HG03439 (cell line): Measurements from ENCODE around the gene ODAD3.
"Not testable (repeated sequence)": the region's sequence is repeated elsewhere in the genome, so short reads cannot be mapped to it uniquely, and the experiment has no call there.

Experiments used
- ATAC-seq: cut with Tn5 transposase; IDR thresholded peaks from one replicate; pipeline ENCODE4 v1.9.1; 2021; ENCODE audit warnings: mild to moderate bottlenecking, moderate library complexity; ENCODE audit not compliant: unreplicated experiment

ODAD3 gene

DNA sequence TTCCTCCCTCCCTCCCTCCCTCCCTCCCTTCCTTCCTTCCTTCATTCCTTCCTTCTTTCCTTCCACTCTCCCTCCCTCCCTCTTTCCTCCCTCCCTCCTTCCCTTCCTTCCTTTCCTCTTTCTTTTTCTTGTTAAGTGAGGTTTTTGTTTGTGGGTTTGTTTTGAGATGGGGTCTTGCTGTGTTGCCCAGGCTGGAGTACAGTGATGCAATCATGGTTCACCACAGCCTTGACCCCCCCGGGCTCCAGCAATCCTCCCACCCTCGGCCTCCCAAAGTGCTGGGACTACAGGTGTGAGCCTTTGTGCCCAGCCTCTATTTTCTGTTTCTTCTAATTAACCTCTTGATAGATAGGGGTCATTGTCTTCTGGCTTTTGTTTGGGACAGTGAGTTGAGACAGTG, 26.5 kb upstream of the ODAD3 start:
- no peak for ATAC-seq

DNA sequence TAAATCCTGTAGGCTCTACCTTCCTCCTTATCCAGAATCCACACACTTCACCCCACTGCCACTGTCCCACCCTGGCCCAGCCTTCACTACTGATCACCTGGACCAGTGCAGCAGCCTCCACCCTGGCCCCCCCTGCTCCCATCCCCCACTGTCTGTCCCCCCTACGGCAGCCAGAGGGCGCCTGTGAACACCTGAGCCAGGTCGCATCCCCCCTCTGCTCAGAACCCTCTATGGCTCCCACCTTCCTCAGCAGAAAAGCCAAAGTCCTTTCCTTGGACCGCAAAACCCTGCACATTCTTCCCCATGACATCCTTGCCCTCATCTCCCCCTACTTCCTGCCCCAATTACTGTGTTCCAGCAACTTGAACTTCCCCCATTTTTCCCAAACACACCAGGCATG, 25.3 kb upstream of the ODAD3 start:
- no peak for ATAC-seq

DNA sequence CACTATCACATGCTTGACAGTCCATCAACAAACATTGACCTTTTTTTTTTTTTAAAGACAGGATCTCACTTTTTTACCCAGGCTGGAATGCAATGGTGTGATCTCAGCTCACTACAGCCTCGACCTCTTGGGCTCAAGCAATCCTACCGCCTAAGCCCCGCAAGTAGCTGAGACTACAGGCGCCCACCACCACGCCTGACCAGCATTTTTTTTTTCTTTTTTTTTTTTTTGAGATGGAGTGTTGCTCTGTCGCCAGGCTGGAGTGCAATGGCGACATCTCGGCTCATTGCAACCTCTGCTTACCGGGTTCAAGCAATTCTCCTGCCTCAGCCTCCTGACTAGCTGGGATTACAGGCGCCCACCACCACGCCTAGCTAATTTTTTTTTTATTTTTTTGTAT, 24.0 kb upstream of the ODAD3 start:
- not testable (repeated sequence) for ATAC-seq

DNA sequence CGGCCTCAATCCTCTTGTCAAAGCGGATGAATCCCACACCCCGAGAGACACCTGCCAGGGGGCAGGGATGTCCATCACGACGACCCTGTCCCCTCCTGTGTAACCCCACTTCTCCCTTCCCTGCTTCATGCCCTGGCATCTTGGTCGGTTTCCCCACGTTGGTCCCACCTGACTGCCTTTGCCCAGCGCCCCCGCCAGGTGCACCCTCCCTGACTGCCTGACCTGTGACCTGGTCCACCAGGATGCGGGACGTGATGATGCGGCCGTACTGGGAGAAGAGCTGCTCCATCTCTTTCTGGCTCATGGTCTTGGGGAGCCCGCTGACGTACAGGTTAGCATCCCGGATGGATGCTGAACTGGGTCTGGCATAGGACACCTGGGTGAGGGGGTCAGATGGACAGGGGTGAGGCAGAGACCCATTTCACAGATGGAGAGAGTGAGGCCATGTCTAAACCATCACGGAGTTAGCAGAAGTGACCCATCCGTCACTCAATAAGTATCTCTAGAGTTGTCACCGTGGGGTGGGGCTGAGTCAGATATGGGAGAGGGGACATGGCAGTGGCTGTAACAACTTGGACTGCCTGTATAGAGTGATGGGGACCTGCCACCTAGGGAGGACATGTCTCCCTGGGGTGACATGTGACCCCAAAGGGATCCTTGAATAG, 23.4 kb upstream of the ODAD3 start:
- ATAC-seq: no peak

DNA sequence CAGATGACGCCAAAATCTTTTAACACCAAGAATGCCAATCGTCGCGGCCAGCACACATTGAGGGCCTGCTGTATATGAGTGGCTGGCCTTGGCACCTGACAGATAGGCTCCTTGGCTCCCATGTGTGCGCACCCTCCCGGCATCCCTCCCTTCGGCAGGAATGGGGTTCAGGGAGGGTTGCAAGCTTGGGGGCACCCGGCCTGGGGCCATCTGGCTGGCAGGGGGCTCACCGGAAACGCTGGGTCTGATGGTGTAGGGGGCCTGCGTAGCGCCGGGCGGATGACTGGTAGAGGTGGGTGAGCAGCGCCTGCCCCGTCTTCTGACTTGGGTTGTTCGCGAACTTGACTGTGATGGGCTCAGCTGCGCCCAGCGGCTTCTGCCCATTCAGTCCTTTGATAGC, 22.9 kb upstream of the ODAD3 start:
- ATAC-seq: no peak

DNA sequence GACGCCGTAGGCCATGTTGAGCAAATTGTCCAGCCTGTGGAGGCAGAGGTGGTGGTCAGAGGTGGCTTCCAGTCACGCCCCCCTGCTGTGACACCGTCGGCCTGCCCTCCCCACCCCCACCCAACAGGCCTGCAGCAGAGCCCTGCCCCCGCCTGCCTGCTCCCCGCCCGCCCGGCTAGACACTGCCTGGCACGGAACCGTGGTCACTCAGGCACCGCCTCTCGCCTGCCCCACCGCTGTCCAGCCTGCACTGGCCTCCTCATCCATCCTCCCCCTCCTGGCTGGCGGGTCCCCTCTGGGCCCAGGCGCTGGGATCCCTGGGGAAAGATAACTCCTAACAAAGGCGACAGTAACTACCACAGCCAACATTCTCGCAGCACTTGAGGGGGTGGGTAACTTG, 22.2 kb upstream of the ODAD3 start:
- no peak for ATAC-seq

DNA sequence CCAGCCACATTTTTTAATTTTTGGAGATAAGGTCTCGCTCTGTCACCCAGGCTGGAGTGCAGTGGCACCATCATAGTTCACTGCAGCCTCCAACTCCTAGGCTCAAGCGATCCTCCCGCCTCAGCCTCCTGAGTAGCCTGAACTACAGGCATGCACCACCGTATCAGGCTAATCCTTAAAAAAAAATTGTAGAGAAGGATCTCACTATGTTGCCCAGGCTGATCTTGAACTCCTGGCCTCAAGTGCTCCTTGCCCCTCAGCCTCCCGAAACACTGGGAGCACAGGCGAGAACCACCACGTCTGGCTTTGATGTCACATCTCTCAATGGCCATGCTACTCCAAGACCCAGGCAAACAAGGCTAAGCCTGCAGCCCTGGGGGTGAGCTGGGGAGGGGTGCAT, 21.7 kb upstream of the ODAD3 start:
- no peak for ATAC-seq

DNA sequence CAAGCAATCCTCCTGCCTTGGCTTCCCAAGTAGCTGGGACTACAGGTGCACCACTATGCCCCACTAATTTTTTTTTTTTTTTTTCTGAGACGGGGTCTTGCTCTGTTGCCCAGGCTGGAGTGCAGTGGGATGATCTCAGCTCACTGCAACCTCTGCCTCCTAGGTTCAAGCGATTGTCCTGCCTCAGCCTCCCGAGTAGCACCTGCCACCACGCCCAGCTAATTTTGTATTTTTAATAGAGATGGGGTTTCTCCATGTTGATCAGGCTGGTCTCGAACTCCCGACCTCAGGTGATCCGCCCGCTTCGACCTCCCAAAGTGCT, 20.3 kb upstream of the ODAD3 start:
- ATAC-seq: not testable (repeated sequence)

DNA sequence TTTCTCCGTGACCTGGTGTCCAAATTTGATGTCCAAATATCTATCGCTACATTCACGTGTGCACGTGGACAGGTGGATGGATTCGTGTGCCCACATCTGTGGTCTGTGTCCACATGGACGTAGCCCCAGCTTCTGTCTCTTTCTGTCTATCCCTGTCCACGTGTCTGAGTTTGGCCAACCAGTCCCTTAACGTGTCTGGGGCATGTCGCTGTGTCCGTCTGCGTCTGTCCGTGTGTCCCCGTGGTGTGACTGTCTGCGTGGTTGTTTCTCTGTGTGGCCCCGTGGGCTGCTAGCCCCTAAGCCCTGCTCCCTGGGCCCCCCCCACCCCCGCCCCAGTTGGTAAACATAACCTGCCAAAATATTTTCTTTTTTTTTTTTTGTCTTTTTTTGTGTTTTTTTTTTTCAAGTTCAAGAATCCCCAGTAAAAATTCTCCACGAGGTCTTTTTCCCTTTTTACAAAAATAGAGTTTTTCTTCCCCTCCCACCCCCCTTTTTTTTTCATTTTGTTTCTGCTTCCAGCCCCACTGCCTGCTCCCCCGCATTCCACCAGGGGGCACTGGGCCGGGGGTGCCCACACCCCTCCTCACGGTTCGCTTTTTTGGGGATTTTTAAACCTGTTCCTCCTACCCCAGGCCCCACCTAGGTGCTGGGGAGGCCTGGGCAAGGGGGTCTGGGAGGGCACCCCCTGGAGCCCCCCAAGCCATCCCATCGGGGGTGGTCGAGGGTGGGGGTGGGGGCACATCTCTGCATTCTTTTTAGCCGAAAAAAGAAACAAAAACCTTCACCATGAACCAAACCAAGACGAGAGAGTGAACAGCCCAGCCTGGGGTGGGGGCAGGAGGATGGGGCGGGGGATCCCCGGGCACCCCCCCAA, 18.8 kb upstream of the ODAD3 start:
- no peak for ATAC-seq

DNA sequence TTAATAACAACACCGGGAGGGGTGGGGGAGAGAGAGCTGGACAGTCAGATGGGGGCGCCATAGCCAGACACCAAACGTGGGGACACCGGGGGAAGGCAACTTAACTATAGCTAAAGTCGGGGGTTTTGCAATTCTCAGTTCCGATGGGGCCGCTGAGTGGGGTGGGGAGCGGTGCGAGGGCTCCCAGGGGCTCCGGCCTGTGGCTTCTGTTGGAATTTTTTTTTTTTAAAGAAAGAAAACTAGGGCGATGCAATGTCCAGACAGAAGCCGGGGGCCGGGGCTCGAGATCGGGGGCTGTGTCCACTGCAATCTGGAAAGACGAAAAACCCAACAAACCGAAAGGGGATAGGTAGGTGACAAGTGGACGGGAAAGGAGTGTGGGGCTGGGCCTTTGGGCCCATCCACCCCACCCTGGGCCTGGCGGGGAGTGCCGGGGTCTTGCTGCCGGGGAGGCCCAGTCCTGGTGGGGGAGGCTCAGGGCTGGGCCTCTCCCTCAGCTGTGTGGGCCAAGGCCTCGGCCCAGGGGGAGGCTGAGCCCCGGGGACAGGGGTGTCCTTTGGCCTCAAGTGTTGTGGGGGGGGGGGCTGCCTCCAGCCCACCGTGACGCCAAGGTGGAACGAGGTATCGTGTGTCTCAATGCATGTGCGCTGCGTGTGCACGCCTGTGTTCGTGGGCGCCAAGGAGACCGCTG, 17.8 kb upstream of the ODAD3 start:
- ATAC-seq: no peak

DNA sequence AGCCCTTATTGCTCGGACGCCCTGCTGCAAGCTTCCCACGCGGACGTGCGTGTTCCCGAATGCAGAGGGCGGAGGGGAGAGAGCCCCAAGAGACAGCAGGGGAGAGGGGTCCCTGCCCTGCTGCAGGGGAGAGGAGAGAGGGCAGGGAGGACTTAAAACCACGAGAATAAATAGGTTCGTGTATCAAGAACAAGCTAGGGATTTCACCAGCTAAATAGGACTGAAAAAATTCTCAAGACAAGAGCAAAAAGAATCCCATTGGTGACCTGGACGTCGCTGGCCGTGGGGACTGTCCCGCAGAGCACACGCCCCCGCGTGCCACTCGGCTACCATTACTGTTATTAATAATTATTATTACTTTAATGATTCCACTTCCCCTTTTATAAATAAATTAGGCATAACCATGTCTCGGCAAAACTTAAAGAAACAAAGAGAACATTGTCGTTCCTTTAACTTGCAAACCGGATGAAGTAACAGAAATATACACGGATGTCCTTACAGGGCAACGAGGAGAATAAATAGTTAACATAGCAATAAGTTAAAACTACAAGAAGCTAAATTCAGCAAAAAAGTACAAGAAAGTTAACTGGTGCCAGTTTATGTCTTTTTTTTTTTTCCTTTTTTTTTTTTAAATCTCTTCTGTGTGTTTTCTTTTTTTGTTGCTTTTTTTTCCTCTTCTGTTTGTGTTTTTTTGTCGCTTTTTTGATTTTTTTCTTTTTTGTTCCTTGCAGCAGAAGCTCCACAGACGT, 17.1 kb upstream of the ODAD3 start:
- no peak for ATAC-seq

DNA sequence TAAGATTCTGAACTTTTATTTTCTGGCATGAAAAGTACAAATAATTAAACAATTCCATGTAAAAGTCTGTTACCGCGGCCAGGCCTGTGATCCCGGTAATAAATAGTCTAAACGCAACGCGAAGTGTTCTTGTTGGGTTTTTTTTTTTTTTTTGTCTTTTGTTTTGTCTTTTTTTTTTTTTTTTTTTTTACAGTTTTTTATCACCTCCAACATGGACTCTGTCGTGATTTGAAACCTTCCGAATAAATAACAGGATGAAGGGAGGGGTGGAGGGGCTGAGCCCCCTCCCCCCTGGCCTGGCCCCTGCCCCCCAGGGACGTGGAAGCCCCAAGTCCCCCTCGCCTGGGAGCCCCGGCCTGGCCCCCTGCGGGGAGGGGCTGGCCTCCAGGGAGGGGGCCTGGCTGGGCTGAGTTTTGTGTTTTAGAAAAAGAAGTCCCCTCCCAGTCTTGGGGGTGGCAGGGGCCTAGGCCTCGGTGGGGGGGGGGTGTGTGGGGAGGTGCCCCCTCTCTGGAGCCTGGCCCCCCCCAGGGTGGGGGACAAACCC, 16.5 kb upstream of the ODAD3 start:
- ATAC-seq: no peak

DNA sequence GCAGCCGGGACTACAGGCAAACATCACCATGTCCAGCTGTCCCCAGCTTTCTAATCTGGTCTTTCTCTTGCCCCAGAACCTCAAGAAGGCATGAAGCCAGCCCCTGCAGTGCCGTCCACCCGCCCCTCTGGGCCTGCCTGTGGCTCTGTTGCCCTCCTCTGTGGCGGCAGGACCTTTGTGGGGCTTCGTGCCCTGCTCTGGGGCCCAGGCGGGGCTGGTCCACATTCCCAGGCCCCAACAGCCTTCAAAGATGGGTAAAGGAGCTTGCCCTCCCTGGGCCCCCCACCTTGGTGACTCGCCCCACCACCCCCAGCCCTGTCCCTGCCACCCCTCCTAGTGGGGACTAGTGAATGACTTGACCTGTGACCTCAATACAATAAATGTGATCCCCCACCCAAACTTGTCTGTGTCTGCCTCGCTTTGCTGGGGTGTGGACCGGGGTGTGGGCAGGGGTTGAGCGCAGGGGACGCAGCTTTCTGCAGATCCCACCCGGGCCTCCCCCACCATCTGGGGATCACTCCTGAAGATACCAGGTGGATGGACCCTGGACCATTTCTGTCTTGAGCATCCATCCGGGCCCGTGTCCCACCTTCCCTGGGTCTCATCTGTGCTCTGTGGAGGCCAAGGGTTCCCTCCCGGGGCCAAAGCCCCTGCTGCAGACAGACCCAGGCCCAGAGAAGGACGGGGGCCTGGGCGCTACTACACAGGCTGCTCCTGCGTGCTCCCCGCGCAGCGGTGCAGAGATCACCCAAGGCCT, 15.8 kb upstream of the ODAD3 start:
- no peak for ATAC-seq

DNA sequence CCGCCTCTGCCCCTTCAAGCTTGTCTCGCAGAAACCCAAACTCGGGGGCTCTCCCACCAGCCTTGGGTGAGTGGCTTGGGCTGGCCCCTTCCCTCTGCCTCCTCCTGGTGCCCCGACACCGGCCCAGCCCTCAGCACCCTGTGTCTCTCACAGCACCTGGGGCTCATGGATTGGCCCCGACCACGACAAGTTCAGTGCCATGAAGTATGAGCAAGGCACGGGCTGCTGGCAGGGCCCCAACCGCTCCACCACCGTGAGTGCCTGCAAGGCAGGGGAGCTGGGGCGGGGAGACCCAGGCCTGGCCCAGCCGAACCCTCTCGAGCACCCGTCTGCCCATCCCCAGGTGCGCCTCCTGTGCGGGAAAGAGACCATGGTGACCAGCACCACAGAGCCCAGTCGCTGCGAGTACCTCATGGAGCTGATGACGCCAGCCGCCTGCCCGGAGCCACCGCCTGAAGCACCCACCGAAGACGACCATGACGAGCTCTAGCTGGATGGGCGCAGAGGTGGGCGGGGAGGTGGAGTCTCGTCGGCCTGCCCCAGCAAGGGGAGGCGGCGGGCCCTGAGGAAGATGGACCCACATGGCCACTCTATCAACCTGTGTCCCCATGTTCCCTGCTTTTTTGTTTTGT, 14.1 kb upstream of the ODAD3 start:
- ATAC-seq: no peak

DNA sequence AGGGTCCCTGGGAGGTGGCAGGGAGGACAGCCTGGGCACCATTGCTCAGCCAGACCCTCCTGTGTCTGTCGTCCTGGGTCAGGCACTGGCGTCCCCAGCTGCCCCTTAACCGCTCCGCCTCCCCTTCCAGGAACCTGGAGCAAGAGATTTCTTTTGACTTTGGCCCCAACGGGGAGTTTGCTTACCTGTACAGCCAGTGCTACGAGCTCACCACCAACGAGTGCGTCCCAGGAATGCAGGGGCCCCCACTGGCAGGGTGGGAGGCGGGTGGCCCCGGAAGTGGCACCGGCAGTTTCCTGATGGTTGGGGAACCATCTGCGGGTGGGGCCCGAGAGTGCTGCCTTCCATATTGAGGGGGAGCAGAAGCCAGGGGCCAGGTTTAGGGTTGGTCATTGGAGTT, 13.5 kb upstream of the ODAD3 start:
- ATAC-seq: no peak

DNA sequence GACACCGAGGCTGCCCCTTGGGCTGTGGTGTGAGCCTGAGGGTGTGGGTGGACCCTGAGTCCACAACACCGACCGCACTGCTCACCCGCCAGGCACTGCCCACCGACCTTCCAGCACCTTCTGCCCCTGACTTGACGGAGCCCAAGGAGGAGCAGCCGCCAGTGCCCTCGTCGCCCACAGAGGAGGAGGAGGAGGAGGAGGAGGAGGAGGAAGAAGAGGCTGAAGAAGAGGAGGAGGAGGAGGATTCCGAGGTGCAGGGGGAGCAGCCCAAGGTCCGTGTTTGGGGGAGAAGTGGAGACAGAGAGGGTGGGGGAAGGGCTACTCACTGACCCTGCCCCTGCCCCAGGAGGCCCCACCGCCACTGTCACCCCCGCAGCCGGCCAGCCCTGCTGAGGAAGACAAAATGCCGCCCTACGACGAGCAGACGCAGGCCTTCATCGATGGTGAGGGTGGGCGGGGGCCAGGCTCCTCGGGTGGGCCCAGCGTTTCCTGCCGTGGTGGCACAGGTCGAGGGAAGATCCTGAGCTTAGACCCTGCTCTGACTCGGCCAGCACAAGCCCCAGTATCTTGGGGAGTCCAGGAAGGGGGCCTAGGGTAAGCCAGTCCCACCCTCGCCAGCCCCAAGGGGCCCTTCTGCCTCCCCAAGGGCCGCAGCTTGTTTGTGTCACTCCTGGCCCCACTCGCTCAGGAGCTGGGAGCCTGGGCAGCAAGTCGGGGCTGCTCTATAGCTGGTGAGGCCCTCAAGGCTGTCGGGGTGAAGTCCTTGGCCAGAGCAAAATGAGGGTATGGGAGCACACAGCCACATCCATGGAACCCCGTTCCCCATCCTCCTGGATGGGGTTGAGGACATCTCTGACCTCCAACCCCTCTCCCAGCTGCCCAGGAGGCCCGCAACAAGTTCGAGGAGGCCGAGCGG, 12.7 kb upstream of the ODAD3 start:
- ATAC-seq: no peak

DNA sequence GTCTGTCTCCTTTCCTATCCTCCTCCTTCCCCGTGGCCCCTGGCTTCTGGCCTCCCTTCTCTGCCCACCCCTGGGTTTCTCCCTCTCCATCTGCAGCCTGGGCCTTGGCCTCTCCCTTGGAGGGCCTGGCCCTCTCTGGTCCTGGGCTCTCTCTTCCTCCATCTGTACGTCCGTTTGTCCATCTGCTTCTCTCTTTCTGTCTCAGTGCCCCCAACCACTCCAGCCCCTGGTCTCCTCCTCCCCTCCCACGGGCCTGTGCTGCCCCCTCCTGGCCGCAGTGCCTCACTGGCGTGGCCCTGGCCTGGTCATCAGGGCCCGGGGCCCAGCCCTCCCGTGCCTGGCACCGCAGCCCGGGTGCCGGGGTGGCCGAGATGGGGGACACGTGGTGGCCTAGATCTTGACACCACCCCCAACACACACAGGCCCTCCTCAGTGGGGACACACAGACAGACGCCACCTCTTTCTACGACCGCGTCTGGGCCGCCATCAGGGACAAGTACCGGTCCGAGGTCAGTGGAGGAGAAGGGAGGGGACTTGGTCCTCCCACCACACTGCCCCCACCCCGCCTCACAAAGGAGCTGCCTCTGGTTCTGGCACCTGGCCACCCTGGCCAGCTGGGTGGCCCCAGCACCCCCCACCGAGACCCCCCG, 11.9 kb upstream of the ODAD3 start:
- no peak for ATAC-seq

DNA sequence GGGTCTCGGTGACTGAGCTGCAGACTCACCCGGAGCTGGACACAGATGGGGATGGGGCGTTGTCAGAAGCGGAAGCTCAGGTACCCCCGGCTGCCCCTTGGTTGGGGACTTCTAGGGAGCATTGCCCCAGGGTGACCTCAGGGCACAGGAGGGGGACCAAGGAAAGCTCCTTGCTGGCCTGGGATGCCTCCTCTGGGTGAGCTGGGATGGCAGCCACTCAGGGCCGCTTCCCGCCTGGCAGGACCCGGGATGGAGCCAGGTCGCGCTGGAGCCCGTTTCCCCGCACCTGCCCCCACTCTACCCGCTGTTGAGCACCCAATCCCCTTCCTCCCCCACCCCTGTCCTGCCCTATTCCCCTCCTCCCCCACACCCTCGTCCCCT, 11.3 kb upstream of the ODAD3 start:
- no peak for ATAC-seq
